ENCODE measurements around the gene KLK7. TPM values are rescaled to one million over a fixed set of nuclear protein-coding genes. Genes with fewer than 3 reads are reported as not detected.

KLK7 gene
- total RNA-seq, 1 donor from 2014 or later: 9.3 TPM

DNA sequence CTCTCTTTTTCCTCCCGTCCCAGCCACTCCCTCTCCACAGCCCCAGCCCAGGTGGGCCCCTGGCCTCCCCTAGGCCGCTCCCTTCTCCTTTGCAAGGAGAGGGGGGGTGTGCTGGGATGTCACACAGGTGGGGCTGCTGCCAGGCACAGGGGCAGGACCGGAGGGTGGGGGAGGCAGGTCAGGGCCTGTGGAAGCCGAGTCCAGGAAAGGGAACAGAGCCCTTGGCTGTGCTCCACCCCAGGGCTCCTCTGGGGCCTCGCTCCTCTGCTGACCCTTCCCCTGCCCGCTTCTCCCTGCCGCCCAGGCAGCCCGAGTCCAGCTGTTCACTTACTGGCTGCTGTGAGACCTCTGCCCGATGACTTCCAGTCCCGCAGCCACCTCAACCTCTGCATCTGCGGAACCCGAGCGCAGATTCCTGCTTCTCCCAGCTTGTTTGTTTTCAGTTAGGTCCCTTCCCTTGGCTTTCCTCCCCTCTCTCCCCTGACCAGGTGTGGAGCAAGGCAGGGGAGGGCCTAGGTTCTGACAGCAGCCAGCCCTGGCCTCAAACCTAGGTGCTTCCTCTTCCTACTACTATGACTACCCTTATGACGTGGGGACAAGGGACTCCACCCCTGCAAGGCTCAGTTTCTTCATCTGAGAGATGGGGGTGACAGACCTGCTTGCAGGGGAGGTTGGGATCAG is 43.5 kb upstream of the KLK7 start:
- H3K4me3 ChIP-seq (ENCODE audit: low read depth, low read length): no peak overlapping the region
- DNase-seq (ENCODE audit: low read depth): no peak
- TF ChIP-seq, protein P1, sequence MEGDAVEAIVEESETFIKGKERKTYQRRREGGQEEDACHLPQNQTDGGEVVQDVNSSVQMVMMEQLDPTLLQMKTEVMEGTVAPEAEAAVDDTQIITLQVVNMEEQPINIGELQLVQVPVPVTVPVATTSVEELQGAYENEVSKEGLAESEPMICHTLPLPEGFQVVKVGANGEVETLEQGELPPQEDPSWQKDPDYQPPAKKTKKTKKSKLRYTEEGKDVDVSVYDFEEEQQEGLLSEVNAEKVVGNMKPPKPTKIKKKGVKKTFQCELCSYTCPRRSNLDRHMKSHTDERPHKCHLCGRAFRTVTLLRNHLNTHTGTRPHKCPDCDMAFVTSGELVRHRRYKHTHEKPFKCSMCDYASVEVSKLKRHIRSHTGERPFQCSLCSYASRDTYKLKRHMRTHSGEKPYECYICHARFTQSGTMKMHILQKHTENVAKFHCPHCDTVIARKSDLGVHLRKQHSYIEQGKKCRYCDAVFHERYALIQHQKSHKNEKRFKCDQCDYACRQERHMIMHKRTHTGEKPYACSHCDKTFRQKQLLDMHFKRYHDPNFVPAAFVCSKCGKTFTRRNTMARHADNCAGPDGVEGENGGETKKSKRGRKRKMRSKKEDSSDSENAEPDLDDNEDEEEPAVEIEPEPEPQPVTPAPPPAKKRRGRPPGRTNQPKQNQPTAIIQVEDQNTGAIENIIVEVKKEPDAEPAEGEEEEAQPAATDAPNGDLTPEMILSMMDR (conservative IDR thresholded peaks at IDR 0.05; ENCODE audit: low read depth, low read length): no peak

DNA sequence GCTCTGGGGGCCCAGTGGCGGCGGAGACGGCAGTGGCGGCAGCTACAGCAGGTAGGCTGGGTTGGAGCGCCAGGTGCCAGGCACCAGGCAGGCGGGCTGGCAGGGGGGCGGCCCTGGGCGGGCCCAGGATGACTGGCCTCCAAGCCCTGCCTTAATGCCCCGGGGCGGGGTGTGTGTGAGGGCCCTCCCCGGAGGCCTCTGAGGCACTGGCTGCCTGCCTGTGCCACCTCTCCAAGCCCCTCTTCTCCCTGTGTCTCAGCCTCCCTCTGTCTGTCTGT is 42.8 kb upstream of the KLK7 start, which contains the start of gene KLK11:
TSS of gene KLK11 (minus strand) at position 63 of the 278 bp plus-strand sequence. CDS start 985 bp downstream, outside the sequence.
- TF ChIP-seq, protein P1 (conservative IDR thresholded peaks at IDR 0.05; ENCODE audit: low read depth, low read length): no peak
- DNase-seq (ENCODE audit: low read depth): no peak
- H3K4me3 ChIP-seq (ENCODE audit: low read depth, low read length): no peak within 1 kb of the TSS

DNA sequence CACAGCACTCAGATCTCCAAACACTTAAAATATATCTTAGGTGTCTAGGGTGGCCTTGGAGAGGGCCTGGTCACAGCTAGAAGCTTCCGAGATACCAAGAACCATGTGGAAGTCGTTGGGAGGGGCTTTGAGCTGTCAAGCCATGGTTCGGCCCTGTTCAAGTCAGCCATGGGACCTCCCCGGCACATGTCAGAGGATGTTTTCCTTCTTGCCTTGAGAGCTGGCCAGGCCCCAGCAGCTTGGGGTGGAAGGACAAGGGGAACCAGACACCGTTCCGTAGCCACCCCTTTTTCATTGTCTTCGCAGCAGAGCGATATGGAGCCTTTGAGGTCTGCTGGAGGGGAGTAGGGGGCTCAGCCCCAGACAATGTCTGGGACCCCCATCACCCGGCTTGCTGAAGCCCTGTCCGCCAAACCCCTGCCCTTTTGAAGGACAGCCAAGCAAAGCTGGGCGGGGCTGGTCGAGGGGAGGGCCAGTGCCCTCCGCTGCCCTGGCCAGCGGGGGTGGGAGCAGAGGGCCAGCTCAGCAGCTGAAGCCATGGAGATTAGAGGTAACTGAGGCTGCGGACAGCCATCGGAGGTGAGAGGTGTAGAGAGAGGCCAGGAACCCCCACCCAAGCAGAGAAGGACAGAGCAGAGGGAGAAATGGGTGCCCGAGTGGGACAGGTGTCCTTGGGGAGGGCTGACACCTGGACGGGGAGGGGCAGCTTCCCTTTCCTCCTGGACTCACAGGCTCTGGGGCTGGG is 42.3 kb upstream of the KLK7 start:
- DNase-seq (ENCODE audit: low read depth): no peak
- H3K4me3 ChIP-seq (ENCODE audit: low read depth, low read length): no peak overlapping the region
- TF ChIP-seq, protein P1 (conservative IDR thresholded peaks at IDR 0.05; ENCODE audit: low read depth, low read length): no peak

DNA sequence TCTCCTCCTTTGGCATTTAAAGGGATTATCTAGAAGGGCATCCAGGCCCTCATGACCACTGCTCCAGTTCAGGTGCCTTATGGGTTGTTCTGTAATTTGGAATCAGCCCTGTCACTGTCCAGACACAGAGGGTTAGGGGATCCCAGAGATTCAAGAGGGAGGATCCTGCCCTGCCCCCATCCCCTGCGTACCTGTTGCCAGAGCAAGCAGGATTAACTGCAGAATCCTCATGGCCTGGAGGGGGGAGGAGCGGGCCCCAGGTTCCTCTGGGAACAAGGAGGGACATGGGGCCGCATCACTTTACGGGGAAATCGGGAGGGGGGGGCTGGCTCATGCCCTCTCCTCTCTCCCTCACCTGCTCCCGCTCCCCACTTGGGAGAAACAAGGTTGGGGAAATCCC is 41.7 kb upstream of the KLK7 start:
- TF ChIP-seq, protein P1 (conservative IDR thresholded peaks at IDR 0.05; ENCODE audit: low read depth, low read length): no peak
- H3K4me3 ChIP-seq (ENCODE audit: low read depth, low read length): no peak overlapping the region
- DNase-seq (ENCODE audit: low read depth): no peak

DNA sequence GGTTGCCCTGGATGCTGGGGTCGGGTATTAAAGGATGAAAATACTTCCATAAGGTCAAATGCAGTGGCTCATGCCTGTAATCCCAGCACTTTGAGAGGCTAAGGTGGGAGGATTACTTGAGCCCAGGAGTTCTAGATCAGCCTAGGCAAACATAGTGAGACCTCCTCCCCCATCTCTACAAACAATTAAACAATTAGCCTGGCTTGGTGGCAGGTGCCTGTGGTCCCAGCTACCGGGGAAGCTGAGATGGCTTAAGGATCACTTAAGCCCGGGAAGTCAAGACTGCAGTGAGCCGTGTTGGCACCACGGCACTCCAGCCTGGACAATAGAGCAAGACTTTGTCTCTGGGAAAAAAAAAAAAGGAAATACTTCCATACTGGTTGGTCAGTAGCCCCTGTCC is 41.2 kb upstream of the KLK7 start:
- TF ChIP-seq, protein P1 (conservative IDR thresholded peaks at IDR 0.05; ENCODE audit: low read depth, low read length): no peak
- no peak overlapping the region for H3K4me3 ChIP-seq (ENCODE audit: low read depth, low read length)
- no peak for DNase-seq (ENCODE audit: low read depth)

DNA sequence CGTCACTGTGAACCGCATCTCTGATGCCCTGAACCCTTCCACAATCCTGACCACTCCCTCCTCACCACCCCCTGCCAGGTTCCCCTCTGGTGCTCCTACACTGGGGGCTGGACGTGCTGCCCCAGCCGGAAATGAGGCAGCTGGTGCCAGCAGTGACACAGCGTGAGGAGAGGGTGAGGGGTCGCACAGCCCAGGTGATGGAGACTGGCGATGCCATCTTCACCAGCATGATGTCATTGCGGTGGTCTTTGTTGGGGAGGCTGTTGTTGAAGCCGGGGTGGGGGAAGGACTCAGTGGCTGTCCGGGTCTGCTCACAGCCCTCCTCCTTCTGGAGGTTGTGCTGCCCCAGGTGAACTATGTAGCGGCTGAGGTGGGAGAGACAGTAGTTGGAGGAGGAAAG is 40.2 kb upstream of the KLK7 start:
- DNase-seq (ENCODE audit: low read depth): no peak
- TF ChIP-seq, protein P1 (conservative IDR thresholded peaks at IDR 0.05; ENCODE audit: low read depth, low read length): no peak
- H3K4me3 ChIP-seq (ENCODE audit: low read depth, low read length): no peak overlapping the region

DNA sequence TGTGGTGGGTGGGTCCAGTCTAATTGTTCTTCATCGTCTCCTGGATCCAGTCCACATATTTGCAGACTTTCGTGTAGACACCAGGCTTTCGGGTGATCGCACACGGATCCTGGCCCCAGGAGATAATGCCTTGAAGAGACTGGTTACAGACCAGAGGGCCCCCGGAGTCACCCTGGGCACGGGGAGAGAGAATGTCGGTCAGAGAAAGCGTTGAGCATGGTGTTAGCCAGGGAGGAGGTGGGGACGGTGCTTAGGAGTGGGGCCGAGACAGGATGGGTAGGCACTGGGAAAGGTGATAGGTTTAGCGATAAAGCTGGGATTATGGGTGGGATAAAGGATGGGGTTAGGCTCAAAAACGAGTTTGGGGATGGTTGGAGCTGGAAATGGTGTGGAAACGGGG is 38.8 kb upstream of the KLK7 start:
- no peak for DNase-seq (ENCODE audit: low read depth)

More for the DNA sequence above, 38.8 kb upstream of the KLK7 start:
- H3K4me3 ChIP-seq (ENCODE audit: low read depth, low read length): no peak overlapping the region
- TF ChIP-seq, protein P1 (conservative IDR thresholded peaks at IDR 0.05; ENCODE audit: low read depth, low read length): no peak
